IMR-90 (cell line): ENCODE measurements around the gene OPHN1. TPM values are rescaled to one million over a fixed set of nuclear protein-coding genes. Genes with fewer than 3 reads are reported as not detected.

ENCODE experiments used
- ATAC-seq: fragments of 200-7000 bp; cut with Tn5 transposase; 2 replicates; pipeline ENCODE4 v1.9.1; 2020; ENCODE audit warnings: low read depth, mild to moderate bottlenecking, moderate library complexity
- BruUV-seq: library from RNA; stranded (reverse); fragments of 400-500 nt; replicated peaks from 2 replicates; lab custom pipeline; 2021; lab: Mats Ljungman, UMichigan
- CTCF ChIA-PET: fragments of 300-600 bp; formaldehyde crosslinking; extraction: SDS; loops from one replicate; lab custom pipeline; 2021; ENCODE audit warnings: antibody characterized with exemption; lab: Yijun Ruan, JAX
- POLR2A ChIA-PET: fragments of 300-600 bp; sonication (Branson Sonifier 250); formaldehyde crosslinking; loops from one replicate; lab custom pipeline; 2022; ENCODE audit warnings: antibody characterized with exemption; ENCODE audit not compliant: unreplicated experiment; lab: Charles Lee
- DNase-seq: peaks from one replicate; pipeline ENCODE4 v3.0.0; 2013
- H2AFZ ChIP-seq: replicated peaks from 2 replicates; pipeline ENCODE3; 2013; ENCODE audit warnings: low read length, mild to moderate bottlenecking; ENCODE audit not compliant: poor library complexity
- H2AK5ac ChIP-seq: 2 replicates; pipeline ENCODE4 v1.6.1; 2013; ENCODE audit warnings: low read depth, low read length, inconsistent platforms
- H2AK9ac ChIP-seq: replicated peaks from 2 replicates; pipeline ENCODE3; 2013; ENCODE audit warnings: mild to moderate bottlenecking, low read depth, low read length, moderate library complexity; ENCODE audit not compliant: poor library complexity
- H2BK120ac ChIP-seq: 2 replicates; pipeline ENCODE4 v1.6.1; 2013; ENCODE audit warnings: low read depth, low read length, inconsistent platforms
- H2BK15ac ChIP-seq: 3 replicates; pipeline ENCODE4 v1.6.1; 2013; ENCODE audit warnings: low read depth, low read length, inconsistent platforms
- H2BK20ac ChIP-seq: 2 replicates; pipeline ENCODE4 v1.6.1; 2013; ENCODE audit warnings: low read depth, mild to moderate bottlenecking, inconsistent platforms, low read length, moderate library complexity
- H2BK5ac ChIP-seq: 2 replicates; pipeline ENCODE4 v1.6.1; 2013; ENCODE audit warnings: mild to moderate bottlenecking, low read depth, low read length, inconsistent platforms; ENCODE audit not compliant: poor library complexity, severe bottlenecking
- H3K14ac ChIP-seq: replicated peaks from 2 replicates; pipeline ENCODE4 v1.6.1; 2013; ENCODE audit warnings: low read depth, low read length, inconsistent platforms
- H3K18ac ChIP-seq: 2 replicates; pipeline ENCODE4 v1.6.1; 2013; ENCODE audit warnings: low read depth, low read length, control low read depth
- H3K23ac ChIP-seq: 2 replicates; pipeline ENCODE4 v1.6.1; 2013; ENCODE audit warnings: low read depth, low read length, inconsistent platforms
- H3K27ac ChIP-seq: 2 replicates; pipeline ENCODE4 v1.5.1; 2013; ENCODE audit warnings: mild to moderate bottlenecking, control low read depth, low read length; ENCODE audit not compliant: insufficient read depth
- H3K27me3 ChIP-seq: 2 replicates; pipeline ENCODE4 v1.6.1; 2013; ENCODE audit warnings: low read length; ENCODE audit not compliant: control insufficient read depth, insufficient read depth
- H3K36me3 ChIP-seq: 2 replicates; pipeline ENCODE4 v1.6.1; 2013; ENCODE audit warnings: low read length, mixed read lengths; ENCODE audit not compliant: control insufficient read depth, insufficient read depth
- H3K4ac ChIP-seq: 2 replicates; pipeline ENCODE4 v1.6.1; 2013; ENCODE audit warnings: low read depth, low read length, inconsistent platforms
- H3K4me1 ChIP-seq: 2 replicates; pipeline ENCODE4 v1.6.1; 2013; ENCODE audit warnings: low read length, mixed read lengths; ENCODE audit not compliant: control insufficient read depth, insufficient read depth
- H3K4me2 ChIP-seq: 2 replicates; pipeline ENCODE4 v1.6.1; 2013; ENCODE audit warnings: low read depth, mild to moderate bottlenecking, control low read depth, low read length, moderate library complexity
- H3K4me3 ChIP-seq: 2 replicates; pipeline ENCODE4 v1.5.1; 2013; ENCODE audit warnings: low read depth, mild to moderate bottlenecking, control low read depth, low read length, moderate library complexity; ENCODE audit not compliant: insufficient read depth
- H3K56ac ChIP-seq: 2 replicates; pipeline ENCODE4 v1.6.1; 2013; ENCODE audit warnings: low read length, inconsistent platforms; ENCODE audit not compliant: insufficient read depth; ENCODE audit errors: extremely low read depth
- H3K79me1 ChIP-seq, 2 experiments: 2 replicates each; pipeline ENCODE4 v1.6.1; 2013; ENCODE audit warnings: low read length in 2 of 2, inconsistent platforms in 1 of 2, low read depth in 1 of 2
- H3K9ac ChIP-seq: 2 replicates; pipeline ENCODE4 v1.6.1; 2013; ENCODE audit warnings: low read depth, low read length, control low read depth
- H3K9me1 ChIP-seq: 2 replicates; pipeline ENCODE4 v1.6.1; 2013; ENCODE audit warnings: low read length, inconsistent platforms; ENCODE audit not compliant: insufficient read depth
- H3K9me3 ChIP-seq: 2 replicates; pipeline ENCODE4 v1.6.1; 2013; ENCODE audit warnings: low read length; ENCODE audit not compliant: control insufficient read depth, insufficient read depth
- H4K20me1 ChIP-seq: 2 replicates; pipeline ENCODE4 v1.6.1; 2013; ENCODE audit warnings: low read length, inconsistent platforms; ENCODE audit not compliant: insufficient read depth
- H4K5ac ChIP-seq: 2 replicates; pipeline ENCODE4 v1.6.1; 2013; ENCODE audit warnings: mild to moderate bottlenecking, low read depth, low read length, control low read depth
- H4K8ac ChIP-seq, 2 experiments: 2 replicates each; pipeline ENCODE4 v1.6.1; 2013; ENCODE audit warnings: low read depth in 2 of 2, low read length in 2 of 2, control low read depth in 1 of 2, inconsistent platforms in 1 of 2
- H4K91ac ChIP-seq: 2 replicates; pipeline ENCODE4 v1.6.1; 2013; ENCODE audit warnings: low read depth, low read length, inconsistent platforms; ENCODE audit not compliant: insufficient read depth
- CEBPB ChIP-seq: IDR thresholded peaks from 2 replicates; pipeline ENCODE4 v1.6.1; 2012; ENCODE audit warnings: low read depth, low read length, improper control_type of control experiment
- FOS ChIP-seq: fragments of 150-350 bp; IDR thresholded peaks from 2 replicates; pipeline ENCODE4 v1.6.1; 2016; ENCODE audit warnings: low read depth, low read length
- MAZ ChIP-seq: IDR thresholded peaks from 2 replicates; pipeline ENCODE4 v1.6.1; 2012; ENCODE audit warnings: low read depth, mild to moderate bottlenecking, low read length, improper control_type of control experiment, moderate library complexity, borderline replicate concordance
- MXI1 ChIP-seq: IDR thresholded peaks from 2 replicates; pipeline ENCODE4 v1.6.1; 2012; ENCODE audit warnings: low read depth, mild to moderate bottlenecking, low read length, moderate library complexity, borderline replicate concordance
- NFE2L2 ChIP-seq: fragments of 150-350 bp; IDR thresholded peaks from 2 replicates; pipeline ENCODE4 v1.6.1; 2016; ENCODE audit warnings: low read depth, mild to moderate bottlenecking, low read length
- RAD21 ChIP-seq: IDR thresholded peaks from 2 replicates; pipeline ENCODE4 v1.6.1; 2012; ENCODE audit warnings: low read length, improper control_type of control experiment
- WGBS, 2 experiments: methylation state at CpG; one replicate each; pipeline versions ENCODE4 v1.1.5 to v1.1.7; 2013; ENCODE audit warnings: missing lambda C conversion rate in 2 of 2; ENCODE audit not compliant: insufficient read length in 1 of 2; ENCODE audit errors: extremely low coverage in 2 of 2; 5-methylcytosine and 5-hydroxymethylcytosine counted together
- dilution Hi-C: fragments of 300-500 bp; cut with HindIII; formaldehyde crosslinking; loops from one replicate; pipeline ENCODE4 v1.14.3; 2018; ENCODE audit warnings: low sequenced_read_pairs; ENCODE audit not compliant: unreplicated experiment
- in situ Hi-C: fragments of 300-500 bp; cut with MboI; formaldehyde crosslinking; loops from 3 replicates; pipeline ENCODE4 v1.14.3; 2019; ENCODE audit warnings: low sequenced_read_pairs, inconsistent platforms, mixed read lengths
- intact Hi-C: fragments of 100-400 bp; cut with micrococcal nuclease; formaldehyde crosslinking; loops from 2 replicates; pipeline ENCODE4 v1.10.0; 2022
- polyA plus RNA-seq, 3 experiments: library from polyadenylated mRNA; depleted of rRNA; stranded (reverse); fragments of >200 nt; gene quantifications; 2 replicates each; pipeline ENCODE4 v1.2.3, GENCODE V29; 2012; ENCODE audit warnings: low replicate concordance in 1 of 3
- total RNA-seq: library from RNA; depleted of rRNA; stranded (reverse); fragments of >200 nt; gene quantifications from 2 replicates; pipeline ENCODE4 v1.2.3, GENCODE V29; 2012
- TF ChIP-seq, protein P1 (sequence below): fragments of 150-350 bp; IDR thresholded peaks from 2 replicates; pipeline ENCODE4 v1.6.1; 2016; ENCODE audit warnings: low read depth, mild to moderate bottlenecking, low read length, moderate library complexity, borderline replicate concordance
- TF ChIP-seq, protein P2 (sequence below): conservative IDR thresholded peaks from 2 replicates; pipeline ENCODE4 v1.5.1; 2012; ENCODE audit warnings: mild to moderate bottlenecking, low read depth, low read length, improper control_type of control experiment

Gene OPHN1
- total and polyA plus RNA-seq, 2 of the 4 experiments (the other 2 are of a cell fraction): 4.0 to 13.1 TPM

GRCh38 chrX:68232206-68232605, 201.1 kb downstream of the OPHN1 start:
- dilution Hi-C loops (no loop called here), in situ Hi-C loops (no loop called here), intact Hi-C loops (no loop called here)
- H4K5ac ChIP-seq: no peak overlapping the region
- no peak overlapping the region for H3K4ac ChIP-seq
- no peak overlapping the region for H2BK120ac ChIP-seq
- no peaks in the 10 kb centered on the region for H4K20me1 ChIP-seq
- BruUV-seq: no TSS peak
- H4K8ac ChIP-seq: no peak overlapping the region
- ChIA-PET CTCF (no interaction called here), POLR2A (no interaction called here)
- H3K23ac ChIP-seq: no peak overlapping the region
- no peak for ATAC-seq
- no peak overlapping the region for H2AK9ac ChIP-seq
- no peak overlapping the region for H3K9ac ChIP-seq
- no peak overlapping the region for H4K91ac ChIP-seq
- no peak overlapping the region for H2BK5ac ChIP-seq
- TF ChIP-seq RAD21 (no peak), CEBPB (no peak), FOS (no peak), MXI1 (no peak), NFE2L2 (no peak), MAZ (no peak)
- TF ChIP-seq, protein P1, sequence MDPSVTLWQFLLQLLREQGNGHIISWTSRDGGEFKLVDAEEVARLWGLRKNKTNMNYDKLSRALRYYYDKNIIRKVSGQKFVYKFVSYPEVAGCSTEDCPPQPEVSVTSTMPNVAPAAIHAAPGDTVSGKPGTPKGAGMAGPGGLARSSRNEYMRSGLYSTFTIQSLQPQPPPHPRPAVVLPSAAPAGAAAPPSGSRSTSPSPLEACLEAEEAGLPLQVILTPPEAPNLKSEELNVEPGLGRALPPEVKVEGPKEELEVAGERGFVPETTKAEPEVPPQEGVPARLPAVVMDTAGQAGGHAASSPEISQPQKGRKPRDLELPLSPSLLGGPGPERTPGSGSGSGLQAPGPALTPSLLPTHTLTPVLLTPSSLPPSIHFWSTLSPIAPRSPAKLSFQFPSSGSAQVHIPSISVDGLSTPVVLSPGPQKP: no peak
- TF ChIP-seq, protein P2, sequence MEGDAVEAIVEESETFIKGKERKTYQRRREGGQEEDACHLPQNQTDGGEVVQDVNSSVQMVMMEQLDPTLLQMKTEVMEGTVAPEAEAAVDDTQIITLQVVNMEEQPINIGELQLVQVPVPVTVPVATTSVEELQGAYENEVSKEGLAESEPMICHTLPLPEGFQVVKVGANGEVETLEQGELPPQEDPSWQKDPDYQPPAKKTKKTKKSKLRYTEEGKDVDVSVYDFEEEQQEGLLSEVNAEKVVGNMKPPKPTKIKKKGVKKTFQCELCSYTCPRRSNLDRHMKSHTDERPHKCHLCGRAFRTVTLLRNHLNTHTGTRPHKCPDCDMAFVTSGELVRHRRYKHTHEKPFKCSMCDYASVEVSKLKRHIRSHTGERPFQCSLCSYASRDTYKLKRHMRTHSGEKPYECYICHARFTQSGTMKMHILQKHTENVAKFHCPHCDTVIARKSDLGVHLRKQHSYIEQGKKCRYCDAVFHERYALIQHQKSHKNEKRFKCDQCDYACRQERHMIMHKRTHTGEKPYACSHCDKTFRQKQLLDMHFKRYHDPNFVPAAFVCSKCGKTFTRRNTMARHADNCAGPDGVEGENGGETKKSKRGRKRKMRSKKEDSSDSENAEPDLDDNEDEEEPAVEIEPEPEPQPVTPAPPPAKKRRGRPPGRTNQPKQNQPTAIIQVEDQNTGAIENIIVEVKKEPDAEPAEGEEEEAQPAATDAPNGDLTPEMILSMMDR: no peak
- DNase-seq: no peak
- H3K56ac ChIP-seq: no peak overlapping the region
- no peaks in the 10 kb centered on the region for H3K79me1 ChIP-seq
- H3K27ac ChIP-seq: no peak overlapping the region
- H2BK20ac ChIP-seq: no peak overlapping the region
- no peaks in the 10 kb centered on the region for H3K9me1 ChIP-seq
- H2BK15ac ChIP-seq: no peak overlapping the region
- H3K4me1 ChIP-seq: no peaks in the 10 kb centered on the region
- H2AK5ac ChIP-seq: no peak overlapping the region
- no peaks in the 10 kb centered on the region for H3K27me3 ChIP-seq
- H2AFZ ChIP-seq: no peak overlapping the region
- no peak overlapping the region for H3K4me2 ChIP-seq
- no peaks in the 10 kb centered on the region for H3K36me3 ChIP-seq
- H3K4me3 ChIP-seq: no peak overlapping the region
- WGBS, 2 experiments: no CpG with 5 or more reads among the region's 5 CpGs
- no peak overlapping the region for H3K18ac ChIP-seq
- H3K14ac ChIP-seq: no peak overlapping the region
- no peaks in the 10 kb centered on the region for H3K9me3 ChIP-seq
